ENCODE data around the gene ZNF766.

DNA sequence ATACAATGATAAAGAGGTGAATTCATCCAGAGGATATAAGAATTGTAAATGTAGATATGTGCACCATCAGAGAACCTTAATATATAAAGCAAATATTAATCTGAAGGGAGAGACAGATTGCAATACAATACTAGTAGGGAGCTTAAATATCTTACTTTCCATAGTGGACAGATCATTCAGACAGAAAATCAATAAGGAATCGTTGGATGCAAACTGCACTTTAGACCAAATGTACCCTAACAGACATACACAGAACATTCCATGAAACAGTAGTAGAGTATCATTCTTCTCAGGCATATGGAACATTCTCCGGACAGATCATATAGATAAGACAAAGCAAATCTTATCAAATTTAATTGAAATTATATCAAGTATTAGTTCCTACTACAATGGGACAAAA, 35.0 kb upstream of the ZNF766 start:
- TF ChIP-seq, protein P1, sequence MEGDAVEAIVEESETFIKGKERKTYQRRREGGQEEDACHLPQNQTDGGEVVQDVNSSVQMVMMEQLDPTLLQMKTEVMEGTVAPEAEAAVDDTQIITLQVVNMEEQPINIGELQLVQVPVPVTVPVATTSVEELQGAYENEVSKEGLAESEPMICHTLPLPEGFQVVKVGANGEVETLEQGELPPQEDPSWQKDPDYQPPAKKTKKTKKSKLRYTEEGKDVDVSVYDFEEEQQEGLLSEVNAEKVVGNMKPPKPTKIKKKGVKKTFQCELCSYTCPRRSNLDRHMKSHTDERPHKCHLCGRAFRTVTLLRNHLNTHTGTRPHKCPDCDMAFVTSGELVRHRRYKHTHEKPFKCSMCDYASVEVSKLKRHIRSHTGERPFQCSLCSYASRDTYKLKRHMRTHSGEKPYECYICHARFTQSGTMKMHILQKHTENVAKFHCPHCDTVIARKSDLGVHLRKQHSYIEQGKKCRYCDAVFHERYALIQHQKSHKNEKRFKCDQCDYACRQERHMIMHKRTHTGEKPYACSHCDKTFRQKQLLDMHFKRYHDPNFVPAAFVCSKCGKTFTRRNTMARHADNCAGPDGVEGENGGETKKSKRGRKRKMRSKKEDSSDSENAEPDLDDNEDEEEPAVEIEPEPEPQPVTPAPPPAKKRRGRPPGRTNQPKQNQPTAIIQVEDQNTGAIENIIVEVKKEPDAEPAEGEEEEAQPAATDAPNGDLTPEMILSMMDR (IDR thresholded peaks at IDR 0.05) = no peak
- TF ChIP-seq POLR2AphosphoS5 (IDR thresholded peaks at IDR 0.05) (no peak), POLR2A (IDR thresholded peaks at IDR 0.05) (no peak)

Measured in breast epithelium (tissue), 3 donors.